Coronary artery (tissue), 2 donors: ENCODE results near the gene SLC38A8.

ENCODE experiments used
- DNase-seq: peaks from one replicate; pipeline ENCODE4 v3.0.0-alpha.2; 2017; ENCODE audit warnings: low spot score
- H3K27ac ChIP-seq, 2 donors: fragments of 200-600 bp; sonication (generic); one replicate each; pipeline ENCODE4 v1.5.1; 2016 to 2019
- H3K4me3 ChIP-seq: fragments of 200-600 bp; sonication (generic); 2 replicates; pipeline ENCODE4 v1.5.1; 2016; ENCODE audit warnings: mild to moderate bottlenecking, moderate library complexity
- TF ChIP-seq, protein P1 (sequence below): fragments of 200-600 bp; sonication (generic); IDR thresholded peaks from one replicate; pipeline ENCODE4 v1.5.1; 2019; ENCODE audit warnings: antibody characterized with exemption

SLC38A8 gene

DNA sequence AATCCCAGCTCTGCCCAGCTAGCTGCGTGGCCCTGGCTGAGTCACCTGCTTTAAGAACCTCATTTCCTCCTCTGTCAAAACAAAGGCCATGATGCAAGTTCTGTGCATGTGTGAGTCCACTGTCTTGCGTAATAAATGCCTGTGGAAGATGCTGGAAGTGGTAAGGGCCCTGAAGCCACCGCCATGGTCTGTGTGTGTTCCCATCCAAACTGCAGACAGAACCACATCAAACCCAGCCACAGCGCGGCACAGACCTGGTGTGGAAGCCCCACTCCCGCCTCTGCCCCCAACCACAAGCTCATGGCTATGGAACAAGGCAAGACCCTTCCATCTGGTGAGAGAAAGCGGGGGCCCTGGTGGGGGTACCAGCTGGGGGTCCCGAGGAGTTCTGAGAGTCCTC lies 48.5 kb downstream of the SLC38A8 start:
- Histone ChIP-seq H3K27ac (no peak overlapping the region), H3K4me3 (no peak overlapping the region)
- DNase-seq: no peak
- TF ChIP-seq, protein P1, sequence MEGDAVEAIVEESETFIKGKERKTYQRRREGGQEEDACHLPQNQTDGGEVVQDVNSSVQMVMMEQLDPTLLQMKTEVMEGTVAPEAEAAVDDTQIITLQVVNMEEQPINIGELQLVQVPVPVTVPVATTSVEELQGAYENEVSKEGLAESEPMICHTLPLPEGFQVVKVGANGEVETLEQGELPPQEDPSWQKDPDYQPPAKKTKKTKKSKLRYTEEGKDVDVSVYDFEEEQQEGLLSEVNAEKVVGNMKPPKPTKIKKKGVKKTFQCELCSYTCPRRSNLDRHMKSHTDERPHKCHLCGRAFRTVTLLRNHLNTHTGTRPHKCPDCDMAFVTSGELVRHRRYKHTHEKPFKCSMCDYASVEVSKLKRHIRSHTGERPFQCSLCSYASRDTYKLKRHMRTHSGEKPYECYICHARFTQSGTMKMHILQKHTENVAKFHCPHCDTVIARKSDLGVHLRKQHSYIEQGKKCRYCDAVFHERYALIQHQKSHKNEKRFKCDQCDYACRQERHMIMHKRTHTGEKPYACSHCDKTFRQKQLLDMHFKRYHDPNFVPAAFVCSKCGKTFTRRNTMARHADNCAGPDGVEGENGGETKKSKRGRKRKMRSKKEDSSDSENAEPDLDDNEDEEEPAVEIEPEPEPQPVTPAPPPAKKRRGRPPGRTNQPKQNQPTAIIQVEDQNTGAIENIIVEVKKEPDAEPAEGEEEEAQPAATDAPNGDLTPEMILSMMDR: no peak

DNA sequence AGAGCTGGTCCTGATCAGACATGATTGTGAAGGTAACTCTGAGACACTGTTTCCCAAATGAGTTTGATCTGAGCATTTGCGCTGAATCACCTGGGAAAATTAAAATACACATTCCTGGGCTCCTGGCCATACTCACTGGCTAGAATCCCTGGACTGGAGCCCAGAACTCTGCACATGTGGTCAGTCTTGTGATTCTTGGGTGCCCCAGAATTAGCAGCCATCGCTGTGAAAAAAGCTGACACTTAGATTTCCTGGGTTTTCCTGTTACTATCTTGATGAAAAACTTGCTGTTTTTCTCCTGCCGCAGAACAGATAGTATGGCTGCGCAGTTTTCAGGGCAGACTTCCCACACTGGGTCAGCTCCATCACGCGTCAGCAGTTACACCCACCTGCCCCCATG lies 50.0 kb downstream of the SLC38A8 start:
- DNase-seq: no peak
- Histone ChIP-seq H3K4me3 (no peak overlapping the region), H3K27ac (no peak overlapping the region)
- TF ChIP-seq, protein P1: no peak

GRCh38 chr16:83990492-83990891 lies 52.1 kb downstream of the SLC38A8 start:
- TF ChIP-seq, protein P1: no peak
- Histone ChIP-seq H3K4me3 (no peak overlapping the region), H3K27ac (no peak overlapping the region)
- DNase-seq: no peak

GRCh38 chr16:83989300-83989699 lies 53.3 kb downstream of the SLC38A8 start:
- TF ChIP-seq, protein P1: no peak
- Histone ChIP-seq H3K4me3 (no peak overlapping the region), H3K27ac (no peak overlapping the region)
- DNase-seq: no peak

DNA sequence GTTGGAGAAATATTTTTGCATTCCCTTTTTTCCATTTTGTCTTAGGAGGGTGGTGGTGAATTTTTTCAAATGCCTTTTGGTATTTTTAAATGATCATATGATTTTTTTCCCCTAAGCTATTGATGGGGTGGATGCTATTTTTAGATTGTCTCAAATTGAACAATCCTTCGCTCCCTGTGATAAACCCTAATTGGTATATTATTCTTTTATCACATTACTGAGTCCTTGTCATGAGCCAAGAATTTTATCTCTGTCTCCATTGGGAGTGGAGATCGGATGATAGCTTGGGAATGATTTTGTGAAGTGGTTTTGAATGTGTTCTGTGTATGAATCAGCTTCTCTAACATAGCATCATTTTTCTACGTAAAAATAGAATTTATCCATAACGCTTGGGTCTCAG lies 59.1 kb downstream of the SLC38A8 start:
- TF ChIP-seq, protein P1: no peak
- no peak overlapping the region for H3K27ac ChIP-seq
- DNase-seq: no peak
- H3K4me3 ChIP-seq: no peak overlapping the region

GRCh38 chr16:83981799-83982198 lies 60.8 kb downstream of the SLC38A8 start:
- DNase-seq: no peak
- Histone ChIP-seq H3K4me3 (no peak overlapping the region), H3K27ac (no peak overlapping the region)
- TF ChIP-seq, protein P1: no peak

- DNase-seq: no peak
- TF ChIP-seq, protein P1: no peak
- no peak overlapping the region for H3K27ac ChIP-seq
Measured at GRCh38 chr16:83980794-83981193, 61.8 kb downstream of the SLC38A8 start.

More at GRCh38 chr16:83980794-83981193, 61.8 kb downstream of the SLC38A8 start:
- no peak overlapping the region for H3K4me3 ChIP-seq
